GM12891 (cell line): ENCODE data around the gene GFRA1.

Experiments used
- POLR2A ChIP-seq: IDR thresholded peaks from 2 replicates; pipeline ENCODE4 v1.6.1; 2011; ENCODE audit warnings: low read depth, low read length, control low read depth
- POLR2AphosphoS5 ChIP-seq: IDR thresholded peaks from 2 replicates; pipeline ENCODE4 v1.6.1; 2011; ENCODE audit warnings: low read depth, low read length, control low read depth
- POU2F2 ChIP-seq: IDR thresholded peaks from 2 replicates; pipeline ENCODE4 v1.6.1; 2011; ENCODE audit warnings: low read depth, mild to moderate bottlenecking, control low read depth, low read length, moderate library complexity
- TAF1 ChIP-seq: IDR thresholded peaks from 2 replicates; pipeline ENCODE4 v1.6.1; 2011; ENCODE audit warnings: low read depth, low read length, control low read depth

DNA sequence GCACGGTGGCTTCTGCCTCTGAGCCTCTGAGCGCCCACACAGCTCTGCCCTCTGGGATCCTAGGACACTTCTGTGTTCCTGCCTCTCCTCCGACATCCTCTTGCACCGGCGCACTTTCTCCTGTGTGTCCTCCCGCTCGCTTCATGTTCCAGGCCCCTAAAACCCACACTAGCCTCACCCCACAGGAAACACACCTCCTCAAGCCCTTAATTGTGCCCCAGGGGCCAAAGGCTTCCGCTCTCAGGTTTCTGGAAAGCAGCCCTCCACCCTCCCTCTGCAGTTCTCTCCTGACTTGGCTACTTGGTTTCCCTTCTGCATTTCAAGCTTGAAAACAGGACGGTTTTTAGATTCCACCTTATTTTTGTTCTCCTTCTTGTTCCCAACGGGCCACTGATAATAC is 7.3 kb downstream of the GFRA1 start:
- TF ChIP-seq POLR2A: no peak
- no peak for TF ChIP-seq POU2F2
- TF ChIP-seq POLR2AphosphoS5: no peak
- TF ChIP-seq TAF1: no peak
